ENCODE measurements around the gene AGAP3.

AGAP3 gene

GRCh38 chr7:151125846-151126481 lies 39.7 kb downstream of the AGAP3 start:
- Mint-ChIP-seq H3K4me3 (no peak overlapping the region), H3K36me3 (peaks cover 10% of the 10 kb centered on the region), H3K4me1 (peaks cover 17% of the 10 kb centered on the region), H3K9me3 (no peaks in the 10 kb centered on the region), H3K27ac (no peak overlapping the region)
- DNase-seq (ENCODE audit: low spot score in 2 of 2) = no peak
- ATAC-seq = no peak

GRCh38 chr7:151126491-151127137 lies 40.3 kb downstream of the AGAP3 start:
- no peak for DNase-seq (ENCODE audit: low spot score in 2 of 2)
- H3K36me3 Mint-ChIP-seq = peaks cover 16% of the 10 kb centered on the region
- no peak for ATAC-seq
- H3K4me3 Mint-ChIP-seq = no peak overlapping the region
- peaks cover 13% of the 10 kb centered on the region for H3K4me1 Mint-ChIP-seq
- no peak overlapping the region for H3K27ac Mint-ChIP-seq
- H3K9me3 Mint-ChIP-seq = no peaks in the 10 kb centered on the region

GRCh38 chr7:151128144-151128543 lies 41.9 kb downstream of the AGAP3 start:
- ATAC-seq (no peak), DNase-seq (ENCODE audit: low spot score in 2 of 2) (no peak)
- Mint-ChIP-seq H3K36me3 (peaks cover 17% of the 10 kb centered on the region), H3K27ac (no peak overlapping the region), H3K4me3 (no peak overlapping the region), H3K4me1 (peaks cover 10% of the 10 kb centered on the region), H3K9me3 (no peaks in the 10 kb centered on the region)

GRCh38 chr7:151128716-151129115 lies 42.4 kb downstream of the AGAP3 start:
- no peaks in the 10 kb centered on the region for H3K9me3 Mint-ChIP-seq
- H3K4me1 Mint-ChIP-seq = peaks cover 7% of the 10 kb centered on the region
- no peak overlapping the region for H3K27ac Mint-ChIP-seq
- H3K4me3 Mint-ChIP-seq = no peak overlapping the region
- DNase-seq (ENCODE audit: low spot score in 2 of 2) (no peak), ATAC-seq (no peak)
- H3K36me3 Mint-ChIP-seq = peaks cover 13% of the 10 kb centered on the region

GRCh38 chr7:151129117-151129959 lies 43.1 kb downstream of the AGAP3 start:
- no peak overlapping the region for H3K27ac Mint-ChIP-seq
- no peak for DNase-seq (ENCODE audit: low spot score in 2 of 2)
- no peak overlapping the region for H3K4me3 Mint-ChIP-seq
- ATAC-seq = no peak
- no peaks in the 10 kb centered on the region for H3K9me3 Mint-ChIP-seq
- peaks cover 1% of the 10 kb centered on the region for H3K4me1 Mint-ChIP-seq
- peaks cover 10% of the 10 kb centered on the region for H3K36me3 Mint-ChIP-seq

GRCh38 chr7:151129960-151130591 lies 43.8 kb downstream of the AGAP3 start:
- Mint-ChIP-seq H3K4me1 (no peaks in the 10 kb centered on the region), H3K9me3 (no peaks in the 10 kb centered on the region), H3K27ac (no peak overlapping the region), H3K4me3 (no peak overlapping the region), H3K36me3 (peaks cover 12% of the 10 kb centered on the region)
- no peak for DNase-seq (ENCODE audit: low spot score in 2 of 2)
- ATAC-seq = no peak

- Mint-ChIP-seq H3K4me1 (no peaks in the 10 kb centered on the region), H3K27ac (no peak overlapping the region), H3K9me3 (no peaks in the 10 kb centered on the region), H3K36me3 (peaks cover 17% of the 10 kb centered on the region), H3K4me3 (no peak overlapping the region)
- no peak for DNase-seq (ENCODE audit: low spot score in 2 of 2)
- ATAC-seq = no peak
Observed at GRCh38 chr7:151130741-151131157, 44.5 kb downstream of the AGAP3 start.

- H3K4me3 Mint-ChIP-seq = no peak overlapping the region
- H3K27ac Mint-ChIP-seq = no peak overlapping the region
- H3K9me3 Mint-ChIP-seq = no peaks in the 10 kb centered on the region
- ATAC-seq (no peak), DNase-seq (ENCODE audit: low spot score in 2 of 2) (no peak)
- H3K36me3 Mint-ChIP-seq = peaks cover 17% of the 10 kb centered on the region
- no peaks in the 10 kb centered on the region for H3K4me1 Mint-ChIP-seq
Observed at GRCh38 chr7:151131224-151131591, 44.9 kb downstream of the AGAP3 start.

- DNase-seq (ENCODE audit: low spot score in 2 of 2) (no peak), ATAC-seq (no peak)
- peaks cover 17% of the 10 kb centered on the region for H3K36me3 Mint-ChIP-seq
- no peaks in the 10 kb centered on the region for H3K4me1 Mint-ChIP-seq
- peak overlapping the region; percentile 49 for H3K27ac Mint-ChIP-seq
- no peaks in the 10 kb centered on the region for H3K9me3 Mint-ChIP-seq
- H3K4me3 Mint-ChIP-seq = no peak overlapping the region
Observed at GRCh38 chr7:151131592-151132293, 45.5 kb downstream of the AGAP3 start.

- Mint-ChIP-seq H3K4me3 (no peak overlapping the region), H3K36me3 (peaks cover 17% of the 10 kb centered on the region), H3K9me3 (no peaks in the 10 kb centered on the region), H3K27ac (no peak overlapping the region), H3K4me1 (no peaks in the 10 kb centered on the region)
- ATAC-seq (no peak), DNase-seq (ENCODE audit: low spot score in 2 of 2) (no peak)
Observed at GRCh38 chr7:151132461-151133205, 46.4 kb downstream of the AGAP3 start.

GRCh38 chr7:151133266-151133985 lies 47.2 kb downstream of the AGAP3 start:
- Mint-ChIP-seq H3K27ac (no peak overlapping the region), H3K4me3 (no peak overlapping the region), H3K9me3 (no peaks in the 10 kb centered on the region), H3K4me1 (no peaks in the 10 kb centered on the region), H3K36me3 (peaks cover 17% of the 10 kb centered on the region)
- DNase-seq (ENCODE audit: low spot score in 2 of 2) (no peak), ATAC-seq (no peak)

- ATAC-seq (no peak), DNase-seq (ENCODE audit: low spot score in 2 of 2) (no peak)
- Mint-ChIP-seq H3K9me3 (no peaks in the 10 kb centered on the region), H3K27ac (no peak overlapping the region), H3K4me1 (no peaks in the 10 kb centered on the region), H3K4me3 (no peak overlapping the region), H3K36me3 (peaks cover 17% of the 10 kb centered on the region)
Observed at GRCh38 chr7:151133986-151134742, 47.9 kb downstream of the AGAP3 start.

- peak overlapping the region; percentile 76 for H3K27ac Mint-ChIP-seq
- no peak for DNase-seq (ENCODE audit: low spot score in 2 of 2)
- no peak for ATAC-seq
- H3K4me1 Mint-ChIP-seq = no peaks in the 10 kb centered on the region
- H3K36me3 Mint-ChIP-seq = peaks cover 17% of the 10 kb centered on the region
- H3K4me3 Mint-ChIP-seq = no peak overlapping the region
- H3K9me3 Mint-ChIP-seq = no peaks in the 10 kb centered on the region
Observed at GRCh38 chr7:151134743-151135524, 48.7 kb downstream of the AGAP3 start.
